NOMO-1 (cell line): ENCODE measurements around the gene VASN.

Experiments
- DNase-seq, 2 experiments: peaks; one replicate each; lab custom pipeline; 2025; ENCODE audit not compliant: unreplicated experiment in 2 of 2; lab: John Stamatoyannopoulos, UW

Gene VASN

DNA sequence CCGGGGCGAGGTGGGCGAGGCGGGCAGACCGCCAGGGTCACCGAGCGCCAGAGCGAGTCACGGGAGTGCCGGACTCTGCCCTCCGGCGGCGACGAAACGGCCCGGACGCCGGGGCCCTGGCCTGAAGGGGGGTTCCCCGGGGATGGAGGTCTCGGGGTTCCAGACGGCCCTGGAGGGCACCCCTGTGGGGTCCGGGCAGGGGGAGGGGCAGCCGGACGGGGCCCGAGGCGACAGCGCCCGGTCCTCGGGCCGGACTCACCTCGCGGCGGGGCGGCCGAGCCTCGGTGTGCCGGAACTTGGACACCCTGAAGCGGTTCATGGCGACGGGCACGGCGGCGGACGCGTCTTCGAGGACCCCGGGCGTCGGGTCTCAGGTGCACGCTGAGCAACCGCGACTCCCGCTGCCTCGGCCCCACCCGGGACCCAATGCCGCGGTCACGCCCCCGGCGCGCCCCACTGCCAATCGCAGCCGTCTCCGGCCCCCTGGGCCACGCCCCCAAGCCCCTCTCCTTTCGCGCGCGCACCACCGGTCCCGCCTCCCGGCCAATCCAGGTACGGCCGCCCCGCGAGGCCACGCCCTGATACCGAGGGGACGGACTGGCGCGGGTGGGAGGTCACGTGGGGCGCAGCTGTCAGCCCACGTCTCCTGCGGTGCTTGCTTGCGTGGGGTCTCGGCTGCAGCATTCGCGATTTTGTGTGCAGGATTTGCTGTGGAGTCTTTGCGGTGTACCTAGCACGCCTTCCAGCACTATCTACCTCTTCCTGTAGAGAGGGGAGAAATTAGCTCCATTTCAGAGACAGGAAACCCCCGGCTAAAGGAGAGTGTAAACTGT lies 44.8 kb downstream of the VASN start, which contains the start of gene CORO7:
Gene CORO7 (minus strand): TSS at position 397 of the 833 bp plus-strand sequence. CDS start 78 bp downstream, at position 319.
- peak; percentile 92 to 95 for DNase-seq

DNA sequence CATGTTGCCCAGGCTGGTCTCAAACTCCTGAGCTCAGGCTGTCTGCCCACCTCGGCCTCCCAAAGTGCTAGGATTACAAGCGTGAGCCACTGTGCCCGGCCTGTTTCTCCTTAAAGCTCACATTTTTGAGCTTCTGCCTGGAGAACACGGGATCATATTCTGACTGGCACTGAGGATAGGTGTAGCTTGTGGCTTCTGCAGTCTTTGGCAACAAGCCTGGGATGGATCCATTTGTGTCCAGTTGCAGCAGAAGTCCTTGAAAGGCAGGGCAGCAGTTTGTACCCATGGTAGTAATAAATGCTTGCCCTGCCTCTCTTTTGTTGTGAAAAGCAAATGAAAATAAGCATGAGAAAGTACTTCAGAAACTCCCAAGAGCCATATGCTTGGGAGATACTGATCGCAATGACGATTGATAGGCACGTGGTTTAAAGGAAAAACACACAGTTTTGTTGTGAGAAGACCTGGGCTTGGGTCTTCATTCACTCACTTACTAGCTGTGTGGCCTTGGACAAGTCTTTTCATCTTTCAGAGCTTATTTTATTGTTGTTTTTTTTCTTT lies 47.8 kb downstream of the VASN start:
- no peak for DNase-seq

DNA sequence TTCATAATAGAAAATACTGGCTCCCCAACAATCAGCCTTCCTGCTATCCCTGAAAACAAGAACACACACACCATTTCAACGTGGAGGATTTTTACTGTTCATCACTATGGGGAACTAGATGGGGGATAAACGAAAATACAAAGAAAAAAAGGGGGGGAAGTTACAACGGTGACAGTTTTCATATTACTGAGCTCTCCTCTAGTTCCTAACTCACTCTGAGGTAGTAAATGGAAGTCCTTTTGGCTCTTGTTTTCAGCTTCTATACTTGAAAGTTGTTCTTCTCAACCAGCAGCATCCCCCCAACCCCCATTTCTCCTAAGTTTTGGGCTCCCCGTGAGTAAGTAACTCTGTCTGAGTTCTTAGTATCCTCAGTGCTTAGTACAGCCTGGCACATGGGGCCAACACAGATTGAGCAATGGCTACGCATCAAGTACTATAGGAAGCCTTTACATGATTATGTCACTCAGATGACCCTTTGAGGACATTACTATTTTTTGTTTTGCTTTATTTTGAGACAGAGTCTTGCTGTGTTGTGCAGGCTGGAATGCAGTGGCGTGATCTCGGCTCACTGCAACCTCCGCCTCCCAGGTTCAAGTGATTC lies 49.0 kb downstream of the VASN start:
- DNase-seq: peak; percentile 40 to 76

DNA sequence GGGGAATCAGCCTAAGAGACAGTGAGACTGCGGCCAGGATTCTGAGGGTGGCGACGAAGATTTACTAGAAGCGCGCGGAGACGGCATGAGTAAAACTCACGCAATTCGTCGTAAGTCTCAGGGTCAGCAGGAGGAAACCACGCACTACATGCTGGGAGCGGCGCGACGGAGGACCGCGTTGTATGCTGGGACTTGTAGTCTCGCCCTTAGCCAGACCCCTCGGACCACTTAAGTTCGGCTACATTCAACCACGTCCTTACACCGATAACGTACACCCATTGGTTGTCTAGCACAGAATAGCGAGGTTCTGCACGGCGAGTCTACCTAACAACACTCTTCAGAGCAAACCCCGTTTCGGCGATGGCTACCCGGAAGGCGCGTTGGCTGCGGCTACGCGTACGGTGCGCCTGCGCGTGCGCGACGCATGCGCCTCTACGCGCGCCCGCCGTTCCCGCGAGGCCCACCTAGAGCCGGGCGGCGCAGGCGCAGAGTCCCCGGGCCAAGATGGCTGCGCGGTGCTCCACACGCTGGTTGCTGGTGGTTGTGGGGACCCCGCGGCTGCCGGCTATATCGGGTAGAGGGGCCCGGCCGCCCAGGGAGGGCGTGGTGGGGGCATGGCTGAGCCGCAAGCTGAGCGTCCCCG lies 53.9 kb downstream of the VASN start, which contains the start of gene DNAJA3:
Gene DNAJA3 (plus strand): TSS at position 491 of the 643 bp plus-strand sequence. CDS start 14 bp downstream, at position 505.
- peak; percentile 93 to 94 for DNase-seq

DNA sequence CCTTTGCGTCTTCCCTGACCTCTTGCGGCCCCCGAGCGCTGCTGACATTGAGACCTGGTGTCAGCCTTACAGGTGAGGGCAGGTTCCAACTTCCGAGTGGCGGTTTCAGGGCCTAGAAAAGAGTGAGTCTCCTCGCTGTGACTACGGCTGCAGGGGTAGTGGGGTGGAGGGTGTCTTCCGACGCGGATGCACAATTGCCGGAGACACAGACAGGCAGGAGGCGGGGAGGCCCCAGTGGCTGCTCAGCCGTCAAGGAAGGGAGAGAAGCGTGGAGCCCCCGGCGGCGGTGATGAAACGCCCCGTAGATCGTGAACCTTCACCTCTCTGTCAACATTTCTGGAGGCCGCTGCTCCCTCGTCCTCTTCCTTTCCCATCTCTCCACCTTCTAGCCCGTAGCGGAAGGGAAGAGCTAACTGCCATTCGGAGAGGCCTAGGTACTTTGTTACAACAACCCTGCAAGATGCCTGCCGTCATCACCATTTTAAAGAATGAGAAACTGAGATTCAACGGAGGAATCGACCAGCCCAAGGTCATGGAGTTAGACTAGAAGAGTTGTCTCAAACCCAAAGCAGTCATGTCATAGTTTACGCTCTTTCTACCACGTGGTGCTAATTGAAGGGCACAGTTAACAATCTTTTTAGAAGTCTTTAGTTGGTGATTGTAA lies 54.5 kb downstream of the VASN start:
- peak in 1 of 2 experiments; percentile 55 for DNase-seq

DNA sequence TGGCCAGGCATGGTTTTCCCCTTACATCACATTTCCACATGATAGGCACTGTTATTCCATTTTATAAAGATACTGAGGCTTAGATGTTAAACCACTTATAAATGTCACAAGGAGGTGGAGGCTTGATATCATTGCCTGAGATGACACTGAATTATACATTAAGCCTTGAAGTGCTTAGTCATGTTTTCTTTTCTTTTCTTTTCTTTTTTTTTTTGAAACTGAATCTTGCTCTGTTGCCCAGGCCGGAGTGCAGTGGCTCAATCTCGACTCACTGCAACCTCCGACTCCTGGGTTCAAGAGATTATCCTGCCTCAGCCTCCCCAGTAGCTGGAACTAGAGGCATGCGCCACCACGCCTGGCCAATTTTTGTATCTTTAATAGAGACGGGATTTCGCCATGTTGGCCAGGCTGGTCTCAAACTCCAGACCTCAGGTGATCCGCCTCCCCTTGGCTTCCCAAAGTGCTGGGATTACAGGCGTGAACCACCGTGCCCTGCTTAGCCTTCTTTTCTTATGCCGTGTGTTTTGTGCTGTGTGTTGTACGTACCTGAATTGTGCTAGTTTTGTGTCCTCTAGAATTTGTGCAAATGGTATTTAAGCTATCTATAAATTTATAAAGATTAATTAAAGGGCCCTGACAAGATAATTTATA lies 55.2 kb downstream of the VASN start:
- DNase-seq: no peak

DNA sequence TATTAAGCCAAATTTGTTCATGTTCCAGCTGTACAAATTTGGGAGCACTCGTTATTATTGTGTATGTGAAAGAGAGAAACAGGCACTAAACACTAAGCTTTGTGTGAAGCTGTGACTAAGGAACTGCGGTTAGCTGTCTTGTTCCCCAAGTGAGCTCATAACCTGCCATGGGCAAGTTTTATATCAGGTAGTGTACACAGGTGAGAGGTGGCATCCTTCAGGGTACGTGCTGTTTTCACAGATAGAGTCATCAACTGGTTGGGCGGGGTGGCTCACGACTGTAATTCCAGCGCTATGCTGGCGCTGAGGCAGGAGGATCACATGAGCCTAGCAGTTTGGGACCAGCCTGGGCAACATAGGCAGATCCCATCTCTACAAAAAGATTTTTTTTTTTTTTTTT lies 56.9 kb downstream of the VASN start:
- DNase-seq: no peak

DNA sequence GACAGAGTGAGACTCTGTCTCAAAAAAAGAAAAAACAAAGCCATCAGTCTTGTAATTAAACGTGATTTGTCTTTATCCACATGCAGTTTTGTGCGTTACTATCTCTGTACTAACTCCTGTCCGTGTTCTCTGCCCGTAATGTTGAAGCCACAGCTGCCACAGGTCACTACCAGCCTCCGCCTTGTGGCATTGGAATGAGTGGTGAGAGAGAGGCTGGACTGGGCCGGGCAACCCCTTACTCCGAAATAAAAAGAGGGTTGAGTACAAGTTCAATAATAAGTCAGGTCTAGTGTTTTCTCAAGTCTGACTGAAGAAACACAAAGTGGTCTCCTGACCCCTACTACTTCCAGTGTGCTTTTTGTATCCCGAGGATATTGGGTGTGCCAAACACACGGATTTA lies 59.4 kb downstream of the VASN start:
- no peak for DNase-seq
